Caco-2 (cell line): ENCODE data around the gene WDR54. TPM values are rescaled to one million over a fixed set of nuclear protein-coding genes. Genes with fewer than 3 reads are reported as not detected.
"Not testable (repeated sequence)": the region's sequence is repeated elsewhere in the genome, so short reads cannot be mapped to it uniquely, and the experiment has no call there.

Source experiments
- BruUV-seq: library from RNA; stranded (reverse); fragments of 400-500 nt; replicated peaks from 2 replicates; lab custom pipeline; 2021; lab: Mats Ljungman, UMichigan
- CTCF ChIA-PET: fragments of 300-600 bp; sonication (Branson Sonifier 250); formaldehyde crosslinking; loops from one replicate; lab custom pipeline; 2022; ENCODE audit warnings: antibody characterized with exemption; lab: Charles Lee
- POLR2A ChIA-PET: fragments of 300-600 bp; sonication (Branson Sonifier 250); formaldehyde crosslinking; loops from one replicate; lab custom pipeline; 2022; ENCODE audit warnings: antibody characterized with exemption; lab: Charles Lee
- DNase-seq, 2 experiments: peaks; one replicate each; pipeline versions ENCODE4 v3.0.0 to v3.0.0-alpha.2; 2020 to 2022
- H3K27me3 ChIP-seq: replicated peaks from 2 replicates; pipeline ENCODE4 v1.6.0; 2011; ENCODE audit warnings: low read length; ENCODE audit not compliant: control insufficient read depth, insufficient read depth
- H3K36me3 ChIP-seq: 2 replicates; pipeline ENCODE4 v1.5.1; 2011; ENCODE audit warnings: low read length; ENCODE audit not compliant: control insufficient read depth, insufficient read depth
- H3K4me1 ChIP-seq: fragments of 250-450 bp; sonication (Bioruptor Pico); 2 replicates; pipeline ENCODE4 v1.5.1; 2020; ENCODE audit warnings: mild to moderate bottlenecking
- H3K4me3 ChIP-seq: 2 replicates; pipeline ENCODE4 v1.5.1; 2011; ENCODE audit warnings: low read depth, mild to moderate bottlenecking, control low read depth, low read length
- H3K9me3 ChIP-seq: fragments of 250-450 bp; sonication (Bioruptor Pico); 2 replicates; pipeline ENCODE4 v1.5.1; 2020; ENCODE audit warnings: mild to moderate bottlenecking, moderate library complexity
- H3K27ac Mint-ChIP-seq: one replicate; pipeline ENCODE4 v1.8.0; 2022; ENCODE audit warnings: mixed read lengths; ENCODE audit not compliant: unreplicated experiment
- H3K27me3 Mint-ChIP-seq: one replicate; pipeline ENCODE4 v1.8.0; 2022; ENCODE audit warnings: mixed read lengths; ENCODE audit not compliant: insufficient read depth, unreplicated experiment
- H3K36me3 Mint-ChIP-seq: one replicate; pipeline ENCODE4 v1.8.0; 2022; ENCODE audit warnings: mild to moderate bottlenecking, mixed read lengths; ENCODE audit not compliant: insufficient read depth, unreplicated experiment
- H3K4me1 Mint-ChIP-seq: one replicate; pipeline ENCODE4 v1.8.0; 2022; ENCODE audit warnings: low read depth, mixed read lengths; ENCODE audit not compliant: unreplicated experiment
- H3K4me3 Mint-ChIP-seq: one replicate; pipeline ENCODE4 v1.8.0; 2022; ENCODE audit warnings: mild to moderate bottlenecking, moderate library complexity, mixed read lengths; ENCODE audit not compliant: unreplicated experiment
- H3K9me3 Mint-ChIP-seq: one replicate; pipeline ENCODE4 v1.8.0; 2022; ENCODE audit warnings: mixed read lengths; ENCODE audit not compliant: unreplicated experiment
- intact Hi-C: fragments of 100-400 bp; cut with micrococcal nuclease; formaldehyde crosslinking; loops from one replicate; pipeline ENCODE4 v1.10.0; 2022; ENCODE audit not compliant: unreplicated experiment
- total RNA-seq: library from RNA; stranded (reverse); gene quantifications from 2 replicates; pipeline ENCODE4 v1.2.3, GENCODE V29; 2022
- TF ChIP-seq, protein P1 (sequence below), 2 experiments: fragments of 200-600 bp in 1 of 2; IDR thresholded peaks; 1 replicate in 1 of 2; 2 replicates in 1 of 2; pipeline versions ENCODE4 v1.5.1 to v1.8.0; 2011 to 2022; ENCODE audit warnings: antibody characterized with exemption in 1 of 2, control low read depth in 1 of 2, inconsistent platforms in 1 of 2, low read depth in 1 of 2, low read length in 1 of 2, mild to moderate bottlenecking in 1 of 2, moderate library complexity in 1 of 2; ENCODE audit not compliant: insufficient read depth in 1 of 2, severe bottlenecking in 1 of 2, unreplicated experiment in 1 of 2

The WDR54 gene
- total RNA-seq, 1 experiment from 2014 or later, result 9.9 TPM

DNA sequence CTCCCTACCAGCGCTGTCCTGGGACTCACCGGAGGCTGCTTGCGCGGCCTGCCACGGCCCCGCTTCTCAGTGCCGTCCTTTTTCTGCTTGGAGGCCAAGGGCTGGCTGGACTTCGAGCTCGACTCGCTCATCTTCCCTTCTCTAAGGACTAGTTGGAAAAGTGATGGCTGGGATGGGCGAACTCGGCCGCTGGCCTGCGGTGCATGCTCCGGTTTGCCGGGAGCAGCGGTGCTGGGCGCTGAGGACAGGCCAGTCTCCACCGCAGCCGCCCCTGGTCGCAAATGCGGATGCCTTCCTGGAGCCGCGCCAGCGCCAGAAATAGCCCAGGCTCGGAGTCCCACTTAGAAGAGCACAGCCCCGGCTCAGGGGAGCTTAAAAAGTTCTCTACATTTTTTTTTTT lies 3.2 kb upstream of the WDR54 start:
- H3K27me3 ChIP-seq, result no peaks in the 10 kb centered on the region
- no peak overlapping the region for H3K4me3 ChIP-seq
- H3K9me3 ChIP-seq, result no peaks in the 10 kb centered on the region
- intact Hi-C loops, result no loop called here
- BruUV-seq, result no TSS peak
- Mint-ChIP-seq H3K27ac (no peak overlapping the region), H3K4me1 (peaks cover 14% of the 10 kb centered on the region), H3K36me3 (peaks cover 23% of the 10 kb centered on the region), H3K4me3 (no peak overlapping the region), H3K27me3 (peaks cover 12% of the 10 kb centered on the region), H3K9me3 (no peaks in the 10 kb centered on the region)
- ChIA-PET POLR2A (no interaction called here), CTCF (interaction anchor here (1.0 kb wide), 1 partner anchor 83 kb away, joined by 3 read pairs; no protein-coding TSS in a partner anchor)
- TF ChIP-seq, protein P1, sequence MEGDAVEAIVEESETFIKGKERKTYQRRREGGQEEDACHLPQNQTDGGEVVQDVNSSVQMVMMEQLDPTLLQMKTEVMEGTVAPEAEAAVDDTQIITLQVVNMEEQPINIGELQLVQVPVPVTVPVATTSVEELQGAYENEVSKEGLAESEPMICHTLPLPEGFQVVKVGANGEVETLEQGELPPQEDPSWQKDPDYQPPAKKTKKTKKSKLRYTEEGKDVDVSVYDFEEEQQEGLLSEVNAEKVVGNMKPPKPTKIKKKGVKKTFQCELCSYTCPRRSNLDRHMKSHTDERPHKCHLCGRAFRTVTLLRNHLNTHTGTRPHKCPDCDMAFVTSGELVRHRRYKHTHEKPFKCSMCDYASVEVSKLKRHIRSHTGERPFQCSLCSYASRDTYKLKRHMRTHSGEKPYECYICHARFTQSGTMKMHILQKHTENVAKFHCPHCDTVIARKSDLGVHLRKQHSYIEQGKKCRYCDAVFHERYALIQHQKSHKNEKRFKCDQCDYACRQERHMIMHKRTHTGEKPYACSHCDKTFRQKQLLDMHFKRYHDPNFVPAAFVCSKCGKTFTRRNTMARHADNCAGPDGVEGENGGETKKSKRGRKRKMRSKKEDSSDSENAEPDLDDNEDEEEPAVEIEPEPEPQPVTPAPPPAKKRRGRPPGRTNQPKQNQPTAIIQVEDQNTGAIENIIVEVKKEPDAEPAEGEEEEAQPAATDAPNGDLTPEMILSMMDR (IDR thresholded peaks at IDR 0.05; ENCODE audit: insufficient read depth in 1 of 2, low read depth in 1 of 2, low read length in 1 of 2, severe bottlenecking in 1 of 2, unreplicated experiment in 1 of 2), result no peak
- H3K36me3 ChIP-seq, result no peaks in the 10 kb centered on the region
- no peaks in the 10 kb centered on the region for H3K4me1 ChIP-seq
- no peak for DNase-seq

DNA sequence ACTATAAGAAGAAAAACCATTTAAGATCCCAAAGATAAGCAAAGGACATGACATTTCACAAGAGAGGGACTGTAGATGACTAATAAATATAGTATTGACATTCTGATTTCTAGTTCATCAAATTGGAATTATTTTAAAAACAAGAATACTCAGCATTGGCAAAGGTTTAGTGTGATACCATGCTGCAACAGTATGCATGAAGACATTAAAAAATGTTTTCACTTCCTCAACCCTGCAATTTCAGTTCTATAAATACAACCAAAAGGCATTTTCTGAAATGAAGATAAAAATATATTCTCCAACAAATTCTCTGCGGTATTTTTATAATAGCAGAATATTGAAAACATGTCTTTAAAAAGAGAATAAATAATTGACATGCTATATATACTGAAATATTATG lies 2.2 kb upstream of the WDR54 start:
- no peaks in the 10 kb centered on the region for H3K36me3 ChIP-seq
- Mint-ChIP-seq H3K36me3 (peaks cover 28% of the 10 kb centered on the region), H3K4me3 (no peak overlapping the region), H3K9me3 (no peaks in the 10 kb centered on the region), H3K27me3 (peaks cover 12% of the 10 kb centered on the region), H3K4me1 (peaks cover 14% of the 10 kb centered on the region), H3K27ac (no peak overlapping the region)
- no peak overlapping the region for H3K4me3 ChIP-seq
- H3K9me3 ChIP-seq, result no peaks in the 10 kb centered on the region
- DNase-seq, result no peak
- intact Hi-C loops, result no loop called here
- no peaks in the 10 kb centered on the region for H3K4me1 ChIP-seq
- no peaks in the 10 kb centered on the region for H3K27me3 ChIP-seq
- ChIA-PET CTCF (interaction anchor here (1.0 kb wide), 1 partner anchor 84 kb away, joined by 3 read pairs; no protein-coding TSS in a partner anchor), POLR2A (no interaction called here)
- TF ChIP-seq, protein P1 (IDR thresholded peaks at IDR 0.05; ENCODE audit: insufficient read depth in 1 of 2, low read depth in 1 of 2, low read length in 1 of 2, severe bottlenecking in 1 of 2, unreplicated experiment in 1 of 2), result no peak
- no TSS peak for BruUV-seq

DNA sequence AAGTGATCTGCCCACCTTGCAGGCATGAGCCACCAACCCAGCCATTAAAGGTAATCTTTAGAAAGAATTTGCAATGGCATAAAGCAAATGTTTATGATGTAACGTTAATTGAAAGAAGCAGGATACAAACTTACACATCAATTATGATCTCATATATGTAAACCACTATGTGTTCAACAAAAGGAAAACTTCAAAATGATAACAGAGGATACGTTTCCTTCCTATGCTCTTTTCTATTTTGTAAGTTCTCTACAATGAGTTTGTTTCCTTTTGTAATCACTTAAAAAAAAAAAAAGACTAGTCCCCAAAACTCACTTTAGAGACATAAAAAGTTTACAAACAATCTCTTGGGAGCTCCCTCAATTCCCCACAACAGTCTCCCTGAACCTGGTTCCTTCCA lies 1.5 kb upstream of the WDR54 start:
- peaks cover 12% of the 10 kb centered on the region for H3K27me3 Mint-ChIP-seq
- no peak for DNase-seq
- H3K4me1 Mint-ChIP-seq, result peaks cover 14% of the 10 kb centered on the region
- ChIA-PET POLR2A (no interaction called here), CTCF (no interaction called here)
- H3K4me3 Mint-ChIP-seq, result no peak overlapping the region
- no peak overlapping the region for H3K27ac Mint-ChIP-seq
- Histone ChIP-seq H3K27me3 (no peaks in the 10 kb centered on the region), H3K4me1 (no peaks in the 10 kb centered on the region), H3K4me3 (no peak overlapping the region), H3K36me3 (no peaks in the 10 kb centered on the region), H3K9me3 (no peaks in the 10 kb centered on the region)
- H3K9me3 Mint-ChIP-seq, result no peaks in the 10 kb centered on the region
- TF ChIP-seq, protein P1 (IDR thresholded peaks at IDR 0.05; ENCODE audit: insufficient read depth in 1 of 2, low read depth in 1 of 2, low read length in 1 of 2, severe bottlenecking in 1 of 2, unreplicated experiment in 1 of 2), result no peak
- intact Hi-C loops, result no loop called here
- no TSS peak for BruUV-seq
- H3K36me3 Mint-ChIP-seq, result peaks cover 35% of the 10 kb centered on the region

DNA sequence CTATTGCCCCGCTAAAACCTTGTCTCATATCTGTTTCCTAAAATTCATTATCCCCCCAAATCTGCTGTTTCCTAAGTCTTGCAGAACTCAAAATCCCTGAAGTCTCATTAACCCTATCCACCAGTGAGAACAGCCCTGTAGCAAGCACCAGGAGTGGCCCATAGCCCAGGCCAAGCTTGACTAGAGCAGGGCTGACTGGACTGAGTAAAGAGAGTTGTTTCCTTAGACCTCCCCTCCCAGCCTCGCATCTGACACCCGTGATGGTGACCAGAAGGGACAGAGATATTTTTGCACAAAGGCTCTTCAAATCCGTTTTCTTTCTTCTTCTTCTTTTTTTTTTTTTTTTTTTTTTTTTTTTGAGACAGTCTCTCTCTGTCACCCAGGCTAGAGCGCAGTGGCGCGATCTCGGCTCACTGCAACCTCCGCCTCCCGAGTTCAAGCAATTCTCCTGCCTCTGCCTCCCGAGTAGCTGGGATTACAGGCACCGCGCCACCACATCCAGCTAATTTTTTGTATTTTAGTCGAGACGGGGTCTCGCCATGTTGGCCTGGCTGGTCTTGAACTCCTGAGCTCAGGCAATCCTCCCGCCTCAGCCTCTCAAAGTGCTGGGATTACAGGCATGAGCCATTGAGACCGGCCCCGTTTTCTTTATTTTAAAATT lies 957 bp upstream of the WDR54 start:
- CTCF ChIA-PET, result interaction anchor here (0.7 to 1.2 kb wide), 3 partner anchors 29 to 538 kb away, joined by 3 to 4 read pairs (median 3); partner anchors contain the start of gene WBP1
- not testable (repeated sequence) for BruUV-seq

More for the DNA sequence above, 957 bp upstream of the WDR54 start:
- Mint-ChIP-seq H3K4me3 (peak overlapping the region; percentile 96), H3K27me3 (peaks cover 12% of the 10 kb centered on the region), H3K4me1 (peaks cover 14% of the 10 kb centered on the region), H3K36me3 (peaks cover 41% of the 10 kb centered on the region), H3K27ac (peak overlapping the region; percentile 98)
- DNase-seq, intact Hi-C loops, H3K27me3 ChIP-seq, H3K9me3 ChIP-seq, H3K9me3 Mint-ChIP-seq, H3K4me1 ChIP-seq, POLR2A ChIA-PET, H3K36me3 ChIP-seq: not testable (repeated sequence)
- H3K4me3 ChIP-seq, result peak overlapping the region; percentile 77
